Loucy (cell line): ENCODE results near the gene BFSP1.

ENCODE experiments used
- H2AFZ ChIP-seq: fragments of 200-600 bp; sonication (generic); 2 replicates; pipeline ENCODE4 v1.6.0; 2016; ENCODE audit warnings: antibody characterized with exemption, mild to moderate bottlenecking, low read length, moderate library complexity
- H3F3A ChIP-seq: fragments of 200-600 bp; 2 replicates; pipeline ENCODE4 v1.6.0; 2016; ENCODE audit warnings: antibody characterized with exemption, low read depth, mild to moderate bottlenecking
- H3K27me3 ChIP-seq: fragments of 200-600 bp; sonication (generic); 2 replicates; pipeline ENCODE4 v1.6.1; 2014; ENCODE audit warnings: low read length, mild to moderate bottlenecking; ENCODE audit not compliant: insufficient read depth, poor library complexity, severe bottlenecking
- H3K36me3 ChIP-seq: fragments of 200-600 bp; sonication (generic); 2 replicates; pipeline ENCODE4 v1.6.1; 2016; ENCODE audit warnings: low read length; ENCODE audit not compliant: insufficient read depth
- H3K4me1 ChIP-seq: fragments of 200-600 bp; sonication (generic); 2 replicates; pipeline ENCODE4 v1.5.1; 2014; ENCODE audit warnings: low read length, mild to moderate bottlenecking; ENCODE audit not compliant: insufficient read depth, poor library complexity, severe bottlenecking
- H3K4me2 ChIP-seq: fragments of 200-600 bp; sonication (generic); 2 replicates; pipeline ENCODE4 v1.6.0; 2014; ENCODE audit warnings: antibody characterized with exemption, low read length, low read depth, mild to moderate bottlenecking; ENCODE audit not compliant: poor library complexity, severe bottlenecking
- H3K4me3 ChIP-seq: fragments of 200-600 bp; sonication (generic); 2 replicates; pipeline ENCODE4 v1.5.1; 2014; ENCODE audit warnings: low read length, mild to moderate bottlenecking, mixed read lengths; ENCODE audit not compliant: poor library complexity, severe bottlenecking
- H3K79me2 ChIP-seq: fragments of 200-600 bp; sonication (generic); 2 replicates; pipeline ENCODE4 v1.6.1; 2014; ENCODE audit warnings: low read length; ENCODE audit not compliant: insufficient read depth
- H3K9ac ChIP-seq: fragments of 200-600 bp; sonication (generic); 2 replicates; pipeline ENCODE4 v1.6.0; 2014; ENCODE audit warnings: mild to moderate bottlenecking, low read depth, low read length, moderate library complexity; ENCODE audit not compliant: poor library complexity, severe bottlenecking
- H3K9me2 ChIP-seq: fragments of 200-600 bp; sonication (generic); replicated peaks from 2 replicates; pipeline ENCODE4 v1.6.1; 2016; ENCODE audit warnings: low read depth, low read length, mixed read lengths
- H3K9me3 ChIP-seq: fragments of 200-600 bp; sonication (generic); 2 replicates; pipeline ENCODE4 v1.6.1; 2014; ENCODE audit warnings: mild to moderate bottlenecking, antibody characterized with exemption, low read length, low read depth; ENCODE audit not compliant: insufficient read depth
- H4K20me1 ChIP-seq: fragments of 200-600 bp; sonication (generic); 2 replicates; pipeline ENCODE4 v1.6.0; 2014; ENCODE audit warnings: antibody characterized with exemption, low read length, mild to moderate bottlenecking; ENCODE audit not compliant: insufficient read depth, poor library complexity, severe bottlenecking
- EZH2phosphoT487 ChIP-seq: fragments of 200-600 bp; IDR thresholded peaks from 2 replicates; pipeline ENCODE4 v1.6.1; 2018; ENCODE audit warnings: antibody characterized with exemption, mild to moderate bottlenecking, moderate library complexity, borderline replicate concordance
- TF ChIP-seq, protein P1 (sequence below): fragments of 200-600 bp; sonication (generic); conservative IDR thresholded peaks from 2 replicates; pipeline ENCODE4 v1.5.1; 2014; ENCODE audit warnings: mild to moderate bottlenecking, antibody characterized with exemption, low read length

The BFSP1 gene

DNA sequence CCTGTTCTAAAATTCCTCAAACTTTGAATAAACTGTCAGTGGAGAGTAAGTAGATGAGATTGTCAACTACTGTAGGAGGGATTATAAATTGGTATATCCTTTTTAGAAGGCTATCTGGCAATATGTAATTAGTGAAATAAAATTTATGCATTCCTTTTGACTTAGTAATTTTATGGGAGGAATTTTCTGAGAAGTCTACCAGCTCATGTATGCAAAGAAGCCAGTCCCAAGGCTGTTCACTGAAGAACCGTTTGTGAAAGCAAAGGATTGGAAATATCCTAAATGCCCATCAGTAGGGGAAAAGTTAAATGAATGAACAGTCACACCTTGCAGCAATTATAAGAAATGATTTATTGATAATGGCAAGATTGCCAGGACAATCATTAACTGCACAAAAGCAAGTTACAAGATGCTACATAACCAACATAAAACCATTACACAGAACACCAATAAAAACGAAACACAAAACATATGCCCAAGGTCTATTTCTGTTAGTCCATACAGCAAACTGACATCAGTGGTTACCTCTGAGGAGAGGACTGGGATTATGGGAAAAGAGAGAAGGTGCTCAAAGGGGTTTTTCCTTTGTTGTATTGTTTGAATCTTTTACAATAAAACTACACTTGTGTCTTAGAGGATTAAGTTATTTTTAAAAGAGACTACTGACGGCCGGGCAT, 34.1 kb upstream of the BFSP1 start:
- Histone ChIP-seq H3K9me2 (no peaks in the 10 kb centered on the region), H3F3A (no peaks in the 10 kb centered on the region), H4K20me1 (no peaks in the 10 kb centered on the region), H3K4me3 (no peak overlapping the region), H3K9me3 (no peaks in the 10 kb centered on the region), H2AFZ (no peak overlapping the region), H3K36me3 (no peaks in the 10 kb centered on the region), H3K4me1 (no peaks in the 10 kb centered on the region), H3K9ac (no peak overlapping the region), H3K4me2 (no peak overlapping the region), H3K27me3 (no peaks in the 10 kb centered on the region), H3K79me2 (peaks cover 4% of the 10 kb centered on the region; the same call in 1 of the 2 replicates)
- TF ChIP-seq, protein P1, sequence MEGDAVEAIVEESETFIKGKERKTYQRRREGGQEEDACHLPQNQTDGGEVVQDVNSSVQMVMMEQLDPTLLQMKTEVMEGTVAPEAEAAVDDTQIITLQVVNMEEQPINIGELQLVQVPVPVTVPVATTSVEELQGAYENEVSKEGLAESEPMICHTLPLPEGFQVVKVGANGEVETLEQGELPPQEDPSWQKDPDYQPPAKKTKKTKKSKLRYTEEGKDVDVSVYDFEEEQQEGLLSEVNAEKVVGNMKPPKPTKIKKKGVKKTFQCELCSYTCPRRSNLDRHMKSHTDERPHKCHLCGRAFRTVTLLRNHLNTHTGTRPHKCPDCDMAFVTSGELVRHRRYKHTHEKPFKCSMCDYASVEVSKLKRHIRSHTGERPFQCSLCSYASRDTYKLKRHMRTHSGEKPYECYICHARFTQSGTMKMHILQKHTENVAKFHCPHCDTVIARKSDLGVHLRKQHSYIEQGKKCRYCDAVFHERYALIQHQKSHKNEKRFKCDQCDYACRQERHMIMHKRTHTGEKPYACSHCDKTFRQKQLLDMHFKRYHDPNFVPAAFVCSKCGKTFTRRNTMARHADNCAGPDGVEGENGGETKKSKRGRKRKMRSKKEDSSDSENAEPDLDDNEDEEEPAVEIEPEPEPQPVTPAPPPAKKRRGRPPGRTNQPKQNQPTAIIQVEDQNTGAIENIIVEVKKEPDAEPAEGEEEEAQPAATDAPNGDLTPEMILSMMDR = no peak
- no peak for TF ChIP-seq EZH2phosphoT487

DNA sequence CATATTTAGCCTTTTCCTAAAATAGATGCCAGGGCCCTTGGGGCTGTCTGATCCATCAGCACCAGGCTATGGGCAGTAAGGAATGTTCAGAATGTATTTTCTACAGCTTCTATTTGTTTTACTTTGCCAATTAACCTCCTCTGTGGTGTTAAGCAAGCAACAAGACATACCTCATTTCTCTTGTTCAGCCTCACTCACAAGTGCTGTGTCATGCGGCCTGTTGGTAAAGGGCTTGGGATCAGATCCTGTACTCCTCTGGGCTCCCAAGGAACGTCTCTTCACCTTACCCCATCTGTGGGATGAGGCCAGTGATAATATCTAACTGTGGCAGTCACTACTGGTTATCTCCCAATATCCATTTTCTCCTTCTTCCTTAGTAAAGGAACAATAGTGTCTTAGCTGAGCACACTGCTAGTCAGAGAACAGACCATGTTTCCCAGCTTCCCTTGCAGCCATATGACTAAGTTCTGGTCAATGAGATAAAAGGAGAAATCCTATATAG, 31.7 kb upstream of the BFSP1 start:
- TF ChIP-seq EZH2phosphoT487 = no peak
- TF ChIP-seq, protein P1 = no peak
- Histone ChIP-seq H4K20me1 (no peaks in the 10 kb centered on the region), H3K4me2 (no peak overlapping the region), H3K9me3 (no peaks in the 10 kb centered on the region), H3K4me1 (peaks cover 13% of the 10 kb centered on the region), H2AFZ (no peak overlapping the region), H3K9me2 (no peaks in the 10 kb centered on the region), H3K79me2 (no peaks in the 10 kb centered on the region), H3K4me3 (no peak overlapping the region), H3K36me3 (no peaks in the 10 kb centered on the region), H3K9ac (no peak overlapping the region), H3K27me3 (no peaks in the 10 kb centered on the region), H3F3A (no peaks in the 10 kb centered on the region)

DNA sequence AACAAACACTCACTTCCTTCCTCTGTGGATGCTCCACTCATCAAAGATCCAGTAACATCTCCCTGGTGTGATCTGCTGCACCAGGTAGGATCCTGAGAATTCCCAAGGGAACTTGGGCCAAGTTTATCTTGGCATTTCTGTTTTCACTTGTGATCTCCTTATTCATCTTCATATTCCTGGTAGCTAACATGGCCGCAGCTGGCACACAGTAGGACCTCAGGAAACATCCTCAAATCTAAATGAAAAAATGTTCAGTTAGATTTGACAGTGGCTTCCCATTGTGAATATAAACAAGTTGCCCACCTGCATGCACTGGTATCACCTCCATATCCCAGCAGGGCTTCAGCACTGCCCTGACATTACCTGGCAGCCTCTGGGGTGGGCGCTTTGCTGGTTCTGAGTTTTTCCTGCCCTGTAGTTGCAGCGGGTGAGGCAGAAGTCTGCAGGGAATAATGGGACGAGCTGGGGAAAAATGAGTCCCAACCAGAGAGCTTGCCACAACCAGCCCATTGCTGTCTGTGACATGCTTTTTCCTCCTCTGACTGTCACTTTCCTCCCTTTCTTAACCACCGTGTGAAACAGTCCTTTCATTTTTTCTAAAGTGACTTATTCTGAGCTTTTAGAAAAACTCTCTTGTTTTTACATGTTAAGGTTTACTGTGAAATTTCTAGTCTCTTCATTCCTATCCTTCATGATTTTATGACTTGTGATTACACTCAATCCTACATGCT, 29.3 kb upstream of the BFSP1 start:
- Histone ChIP-seq H3K9ac (no peak overlapping the region), H3K79me2 (no peaks in the 10 kb centered on the region), H3K9me2 (no peaks in the 10 kb centered on the region), H3K4me2 (no peak overlapping the region), H4K20me1 (no peaks in the 10 kb centered on the region), H3K4me1 (peaks cover 13% of the 10 kb centered on the region), H3K4me3 (no peak overlapping the region), H2AFZ (no peak overlapping the region), H3K36me3 (no peaks in the 10 kb centered on the region), H3K9me3 (no peaks in the 10 kb centered on the region), H3F3A (no peaks in the 10 kb centered on the region), H3K27me3 (no peaks in the 10 kb centered on the region)
- TF ChIP-seq, protein P1 = no peak
- no peak for TF ChIP-seq EZH2phosphoT487
